HG03442 (cell line): ENCODE results near the gene DDR2.
A peak's percentile ranks its signal among the peaks of the same experiment; 100 is the strongest.
"Not testable (repeated sequence)": the region's sequence is repeated elsewhere in the genome, so short reads cannot be mapped to it uniquely, and the experiment has no call there.

Experiments used
- ATAC-seq: cut with Tn5 transposase; IDR thresholded peaks from one replicate; pipeline ENCODE4 v1.9.1; 2021; ENCODE audit warnings: mild to moderate bottlenecking, moderate library complexity; ENCODE audit not compliant: unreplicated experiment

The DDR2 gene

DNA sequence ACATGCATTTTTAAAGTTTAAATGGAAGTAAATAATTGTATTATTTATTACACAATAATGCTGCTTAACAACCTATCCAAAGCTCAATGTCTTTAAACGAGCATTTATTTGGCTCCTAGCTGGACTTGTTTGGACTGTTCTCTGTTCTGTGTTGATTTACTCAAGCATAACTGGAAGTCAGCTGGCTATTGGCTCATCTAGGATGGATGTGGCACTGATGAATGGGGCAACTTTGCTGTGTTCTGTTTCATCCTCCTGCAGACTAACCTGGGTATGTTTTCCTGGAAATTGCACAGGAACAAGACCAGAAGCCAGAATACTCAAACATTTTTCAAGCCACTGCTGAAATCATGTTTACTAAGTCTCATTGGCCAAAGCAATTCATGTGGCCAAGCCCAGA is 87.4 kb downstream of the DDR2 start:
- ATAC-seq = no peak

- no peak for ATAC-seq
These were observed 88.7 kb downstream of the DDR2 start for GRCh38 chr1:162720996-162721395.

- no peak for ATAC-seq
These were observed 89.2 kb downstream of the DDR2 start for GRCh38 chr1:162721471-162721870.

DNA sequence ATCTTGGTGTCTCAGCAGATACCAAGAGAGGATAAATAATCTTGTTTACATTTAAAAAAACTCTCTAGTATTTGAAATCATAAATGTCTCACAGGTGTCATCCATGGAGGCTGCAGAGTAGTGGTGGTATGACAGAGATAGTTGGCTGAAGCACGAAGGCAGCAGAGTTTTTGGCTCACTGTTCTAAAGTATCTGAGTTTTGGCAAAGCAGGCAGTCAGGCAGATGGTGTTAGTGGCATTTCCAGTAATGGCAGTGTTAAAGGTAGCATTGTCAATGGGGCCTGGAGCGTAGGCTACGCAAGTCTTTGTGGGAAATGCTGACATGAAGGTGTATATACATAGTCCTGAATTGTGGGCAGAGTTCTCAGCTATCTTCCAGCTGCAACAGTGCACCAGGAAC is 89.8 kb downstream of the DDR2 start:
- no peak for ATAC-seq

- no peak for ATAC-seq
These were observed 92.4 kb downstream of the DDR2 start for GRCh38 chr1:162724583-162725120.

GRCh38 chr1:162725301-162725837 is 93.1 kb downstream of the DDR2 start:
- no peak for ATAC-seq

DNA sequence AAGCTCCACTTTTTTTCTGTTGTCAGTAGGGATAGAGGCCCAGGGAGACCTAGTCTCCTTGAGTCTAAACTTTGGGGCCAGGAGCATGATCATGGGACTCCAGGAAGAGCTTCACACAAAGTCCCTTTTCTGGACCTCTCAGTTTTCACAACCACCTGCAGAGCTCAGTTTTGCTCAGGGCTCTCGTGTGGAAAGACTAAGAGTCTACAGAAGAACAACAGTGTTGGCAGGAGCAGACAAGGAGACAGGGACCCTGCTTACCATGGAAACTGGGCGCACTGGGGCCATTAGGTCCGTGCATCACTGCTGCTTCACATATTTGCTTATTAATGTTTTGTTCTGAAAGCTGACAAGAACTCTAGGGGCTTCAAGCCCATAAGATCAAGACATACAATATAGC is 94.3 kb downstream of the DDR2 start:
- ATAC-seq = no peak

- not testable (repeated sequence) for ATAC-seq
These were observed 95.2 kb downstream of the DDR2 start for GRCh38 chr1:162727493-162727892.

DNA sequence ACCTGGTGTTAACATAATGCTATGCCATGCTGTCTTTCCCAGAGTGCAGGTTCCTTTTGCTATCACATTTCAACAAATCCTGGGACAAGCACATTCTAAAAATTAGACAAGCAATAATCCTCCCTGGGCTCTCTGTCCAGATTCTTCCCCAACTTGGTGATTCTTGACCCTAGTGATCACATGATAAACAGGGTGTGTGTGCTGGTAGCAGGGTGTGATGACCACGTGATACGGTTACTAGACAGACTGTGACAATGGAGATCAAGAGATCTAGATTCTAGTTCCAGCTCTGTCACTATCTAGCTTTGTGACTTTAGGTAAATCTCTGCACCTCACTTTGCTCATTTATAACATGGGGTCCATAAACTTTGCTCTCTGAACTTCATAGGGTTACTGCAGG is 96.3 kb downstream of the DDR2 start:
- no peak for ATAC-seq

DNA sequence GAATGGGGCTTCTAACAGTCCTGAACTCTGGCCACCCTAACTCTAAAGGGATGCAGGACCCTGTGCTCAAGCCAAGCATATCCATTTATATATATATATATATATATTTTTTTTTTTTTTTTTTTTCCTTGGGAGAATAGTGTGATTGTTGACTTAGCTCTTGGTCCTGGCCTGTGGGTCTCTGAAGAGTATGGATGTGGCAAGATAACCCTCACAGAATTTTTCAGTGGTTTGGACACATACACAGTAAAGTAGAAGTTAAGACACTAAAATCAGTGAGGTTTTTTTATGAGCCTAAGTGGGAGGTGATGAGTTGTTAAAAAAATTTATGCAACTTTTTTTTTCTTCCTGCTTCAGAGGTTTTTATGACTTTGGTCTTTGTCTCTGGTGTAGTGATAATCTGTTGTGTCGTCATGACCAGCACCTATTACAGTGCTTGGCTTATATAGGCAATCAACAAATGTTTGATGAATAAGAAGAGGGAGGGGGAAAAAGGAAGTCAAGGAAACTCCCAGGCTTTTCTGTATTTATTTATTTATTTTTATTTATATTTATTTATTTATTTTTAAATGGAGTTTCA is 97.0 kb downstream of the DDR2 start:
- ATAC-seq = not testable (repeated sequence)

DNA sequence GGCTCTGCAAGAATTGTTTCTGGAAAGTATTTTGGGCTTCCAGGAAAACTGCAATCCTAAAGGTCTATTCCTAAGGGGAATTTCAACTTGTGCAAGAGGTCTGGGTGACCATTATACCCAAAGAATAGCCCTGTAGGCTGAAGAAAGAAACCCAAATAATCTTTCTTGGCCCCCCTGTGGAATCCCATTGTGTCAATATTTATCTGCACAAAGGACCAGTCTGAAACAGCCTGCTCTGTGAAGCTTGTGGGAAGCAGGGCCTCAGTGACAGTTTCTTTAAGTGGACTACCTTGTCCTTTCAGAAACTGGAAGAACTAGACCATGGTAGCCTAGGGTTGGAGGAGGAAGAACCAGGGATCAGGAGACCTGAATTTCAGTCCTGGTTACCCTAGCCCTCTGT is 99.8 kb downstream of the DDR2 start:
- ATAC-seq = no peak

DNA sequence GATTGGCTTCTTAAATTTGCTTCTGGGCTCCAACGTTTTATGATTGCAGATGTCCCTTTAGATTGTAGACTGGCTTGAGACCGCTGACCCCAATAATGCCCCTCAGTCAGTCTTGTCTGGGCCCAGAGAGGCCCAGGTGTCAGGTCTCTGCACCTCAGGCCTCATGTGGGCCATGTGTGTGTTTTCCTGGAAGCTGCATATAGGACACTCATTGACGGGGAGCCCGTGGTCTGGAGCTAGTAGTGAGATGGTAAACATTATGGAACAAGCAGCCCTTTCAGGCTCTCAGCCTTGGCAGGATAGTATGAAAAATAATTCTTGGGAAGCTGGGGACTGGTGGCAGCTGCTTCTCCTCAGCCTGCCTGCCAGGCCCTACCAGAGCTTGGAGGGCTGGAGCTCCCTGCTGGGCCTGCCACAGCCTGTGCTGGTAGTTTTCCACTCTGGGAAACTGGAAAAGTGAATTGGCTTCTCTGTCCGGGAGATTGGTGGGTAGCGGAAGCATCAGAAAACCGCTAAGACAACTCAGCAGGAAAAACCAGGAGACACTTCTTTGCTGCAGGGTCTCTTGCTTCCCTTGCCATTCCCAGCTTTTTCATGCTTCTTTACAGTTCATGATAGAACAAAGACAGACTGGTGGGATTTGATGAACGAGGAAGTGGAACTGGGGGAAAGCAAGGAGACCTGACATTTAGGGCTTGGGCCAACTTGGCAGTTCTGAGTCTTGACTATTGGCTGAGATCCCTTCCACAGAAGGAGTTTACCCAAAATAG is 100.5 kb downstream of the DDR2 start:
- ATAC-seq = no peak

DNA sequence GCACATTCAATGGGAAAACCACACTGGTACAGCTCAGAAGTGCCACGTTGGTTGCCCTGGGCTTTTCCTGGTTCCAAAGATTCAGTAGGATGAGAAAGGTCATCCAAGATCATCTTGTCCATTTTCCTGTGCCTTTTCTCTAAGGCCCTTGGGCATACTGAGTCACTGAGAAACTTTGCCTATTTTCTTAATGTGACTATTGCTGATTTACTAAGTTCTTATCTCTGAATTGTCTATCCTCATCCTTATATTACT is 101.0 kb downstream of the DDR2 start:
- ATAC-seq = no peak

- no peak for ATAC-seq
These were observed 101.8 kb downstream of the DDR2 start for GRCh38 chr1:162734047-162734446.

GRCh38 chr1:162736184-162736583 is 103.9 kb downstream of the DDR2 start:
- ATAC-seq = no peak

DNA sequence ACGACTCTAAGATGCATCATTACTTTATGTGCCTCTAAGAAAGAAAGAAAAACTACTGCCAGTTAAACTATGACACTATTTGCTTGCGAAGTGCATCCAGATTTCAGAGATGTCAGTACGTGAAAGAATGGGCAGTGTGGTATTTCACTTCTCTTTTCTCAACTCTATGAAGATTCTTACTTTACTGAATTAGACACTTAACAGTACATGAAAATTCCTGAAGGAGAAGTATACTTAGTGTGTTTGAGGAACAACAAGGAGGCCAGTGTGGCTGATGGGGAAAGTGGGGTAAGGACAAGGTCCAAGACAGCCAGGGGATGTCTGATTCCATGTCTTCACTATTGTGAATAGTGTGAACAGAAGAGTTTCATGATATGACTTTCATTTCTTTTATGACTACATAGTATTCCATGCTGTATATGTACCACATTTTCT is 104.4 kb downstream of the DDR2 start:
- ATAC-seq = peak; percentile 90

GRCh38 chr1:162740755-162741154 is 108.5 kb downstream of the DDR2 start:
- no peak for ATAC-seq

- no peak for ATAC-seq
These were observed 109.3 kb downstream of the DDR2 start for GRCh38 chr1:162741574-162741973.

DNA sequence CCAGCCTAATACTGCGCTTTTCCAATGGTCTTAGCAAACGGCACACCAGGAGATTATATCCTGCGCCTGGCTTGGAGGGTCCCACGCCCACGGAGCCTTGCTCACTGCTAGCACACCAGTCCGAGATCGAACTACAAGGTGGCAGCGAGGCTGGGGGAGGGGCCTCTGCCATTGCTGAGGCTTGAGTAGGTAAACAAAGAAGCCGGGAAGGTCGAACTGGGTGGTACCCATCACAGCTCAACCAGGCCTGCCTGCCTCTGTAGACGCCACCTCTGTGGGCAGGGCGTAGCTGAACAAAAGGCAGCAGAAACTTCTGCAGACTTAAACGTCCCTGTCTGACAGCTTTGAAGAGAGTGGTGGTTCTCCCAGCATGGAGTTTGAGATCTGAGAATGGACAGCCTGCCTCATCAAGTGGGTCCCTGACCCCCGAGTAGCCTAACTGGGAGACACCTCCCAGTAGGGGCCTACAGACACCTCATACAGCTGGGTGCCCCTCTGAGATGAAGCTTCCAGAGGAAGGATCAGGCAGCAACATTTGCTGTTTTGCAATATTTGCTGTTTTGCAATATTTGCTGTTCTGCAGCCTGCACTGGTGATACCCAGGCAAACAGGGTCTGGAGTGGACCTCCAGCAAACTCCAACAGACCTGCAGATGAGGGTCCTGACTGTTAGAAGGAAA is 114.1 kb downstream of the DDR2 start:
- ATAC-seq = not testable (repeated sequence)

- no peak for ATAC-seq
These were observed 120.9 kb downstream of the DDR2 start for GRCh38 chr1:162753001-162753658.

GRCh38 chr1:162753998-162754585 is 121.8 kb downstream of the DDR2 start:
- ATAC-seq = no peak
